ENCODE measurements around the gene ST6GALNAC2. TPM values are rescaled to one million over a fixed set of nuclear protein-coding genes. Genes with fewer than 3 reads are reported as not detected.

Gene ST6GALNAC2
- total RNA-seq, 1 donor: 0.63 TPM

- H3K4me3 ChIP-seq (ENCODE audit: low read depth, low read length): no peak overlapping the region
- no peak for TF ChIP-seq CTCF (IDR thresholded peaks at IDR 0.05; ENCODE audit: insufficient read depth, low read length)
- DNase-seq (ENCODE audit: low read depth): no peak
These were observed 12.4 kb upstream of the ST6GALNAC2 start for GRCh38 chr17:76598004-76598439.

- no peak overlapping the region for H3K4me3 ChIP-seq (ENCODE audit: low read depth, low read length)
- no peak for TF ChIP-seq CTCF (IDR thresholded peaks at IDR 0.05; ENCODE audit: insufficient read depth, low read length)
- no peak for DNase-seq (ENCODE audit: low read depth)
These were observed 11.7 kb upstream of the ST6GALNAC2 start for GRCh38 chr17:76597156-76598003.

- no peak for DNase-seq (ENCODE audit: low read depth)
- no peak for TF ChIP-seq CTCF (IDR thresholded peaks at IDR 0.05; ENCODE audit: insufficient read depth, low read length)
- no peak overlapping the region for H3K4me3 ChIP-seq (ENCODE audit: low read depth, low read length)
These were observed 9.0 kb upstream of the ST6GALNAC2 start for GRCh38 chr17:76594690-76595089.

GRCh38 chr17:76593959-76594358, 8.3 kb upstream of the ST6GALNAC2 start:
- H3K4me3 ChIP-seq (ENCODE audit: low read depth, low read length): no peak overlapping the region
- DNase-seq (ENCODE audit: low read depth): no peak
- no peak for TF ChIP-seq CTCF (IDR thresholded peaks at IDR 0.05; ENCODE audit: insufficient read depth, low read length)

GRCh38 chr17:76593384-76593826, 7.7 kb upstream of the ST6GALNAC2 start:
- TF ChIP-seq CTCF (IDR thresholded peaks at IDR 0.05; ENCODE audit: insufficient read depth, low read length): no peak
- DNase-seq (ENCODE audit: low read depth): no peak
- H3K4me3 ChIP-seq (ENCODE audit: low read depth, low read length): no peak overlapping the region

GRCh38 chr17:76588182-76588581, 2.5 kb upstream of the ST6GALNAC2 start:
- TF ChIP-seq CTCF (IDR thresholded peaks at IDR 0.05; ENCODE audit: insufficient read depth, low read length): no peak

More at GRCh38 chr17:76588182-76588581, 2.5 kb upstream of the ST6GALNAC2 start:
- H3K4me3 ChIP-seq (ENCODE audit: low read depth, low read length): no peak overlapping the region
- no peak for DNase-seq (ENCODE audit: low read depth)

All from fibroblast of the aortic adventitia (primary cell).